Measurements from ENCODE around the gene FAM9C. TPM values are rescaled to one million over a fixed set of nuclear protein-coding genes. Genes with fewer than 3 reads are reported as not detected.
"Not testable (repeated sequence)": the region's sequence is repeated elsewhere in the genome, so short reads cannot be mapped to it uniquely, and the experiment has no call there.

The FAM9C gene
- total and polyA plus RNA-seq, 2 donors (not counting 3 experiments of a cell fraction or from before 2014, with no cell fraction given): not detected

DNA sequence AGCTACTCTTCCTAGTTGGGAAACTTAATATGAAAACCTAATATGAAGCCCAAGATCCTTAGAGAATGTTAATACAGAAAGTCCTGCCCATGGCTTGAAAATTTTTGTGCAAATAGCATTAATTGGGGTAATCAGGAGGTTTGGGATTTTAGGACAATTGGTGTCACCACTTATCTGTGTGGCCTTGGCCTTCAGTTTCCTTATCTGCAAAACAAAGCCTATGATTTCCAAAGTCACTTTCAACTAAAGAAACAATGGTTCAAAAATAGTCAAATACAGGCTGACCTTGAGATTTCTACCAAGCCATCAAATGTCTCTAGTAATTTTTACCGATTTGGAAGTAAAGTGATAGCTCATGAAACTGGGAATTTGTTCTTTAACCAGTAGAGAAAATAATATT lies 40.2 kb upstream of the FAM9C start:
- Histone ChIP-seq H2AFZ (ENCODE audit: low read depth, low read length) (no peak overlapping the region), H3K27me3 (ENCODE audit: control insufficient read depth in 2 of 2, insufficient read depth in 2 of 2, low read length in 2 of 2) (no peaks in the 10 kb centered on the region), H3K4me1 (ENCODE audit: control insufficient read depth, extremely low read depth, insufficient read depth, low read length) (peaks cover 7% of the 10 kb centered on the region), H3K36me3 (ENCODE audit: control insufficient read depth in 2 of 2, extremely low read depth in 1 of 2, insufficient read depth in 2 of 2, low read length in 2 of 2) (no peaks in the 10 kb centered on the region), H3K79me2 (ENCODE audit: control insufficient read depth, insufficient read depth, low read length) (no peaks in the 10 kb centered on the region), H3K9ac (replicated peaks; ENCODE audit: extremely low read depth, insufficient read depth, low read length) (no peak overlapping the region), H3K27ac (ENCODE audit: insufficient read depth, low read depth, low read length) (no peak overlapping the region), H4K20me1 (replicated peaks; ENCODE audit: control insufficient read depth, extremely low read depth, insufficient read depth, low read length) (no peaks in the 10 kb centered on the region), H3K9me1 (replicated peaks; ENCODE audit: control insufficient read depth, extremely low read depth, insufficient read depth, low read length) (no peaks in the 10 kb centered on the region), H3K4me2 (ENCODE audit: insufficient read depth, low read length) (no peak overlapping the region), H3K9me3 (replicated peaks; ENCODE audit: control insufficient read depth, insufficient read depth, low read length) (no peaks in the 10 kb centered on the region), H3K4me3 (replicated peaks in 1 of 3; ENCODE audit: insufficient read depth in 1 of 3, low read depth in 1 of 3, low read length in 3 of 3) (no peak overlapping the region)
- intact Hi-C loops (cut with micrococcal nuclease) (no loop called here), dilution Hi-C loops (cut with MboI; ENCODE audit: extremely low pct_ligation_motif_present, low sequenced_read_pairs) (no loop called here)
- TF ChIP-seq POLR2AphosphoS5 (IDR thresholded peaks at IDR 0.05; ENCODE audit: insufficient read depth, low read depth, low read length): no peak
- TF ChIP-seq POLR2A (IDR thresholded peaks at IDR 0.05; ENCODE audit: low read depth, low read length): no peak
- TF ChIP-seq MAX (IDR thresholded peaks at IDR 0.05; ENCODE audit: insufficient read depth, insufficient read length): no peak
- TF ChIP-seq FOS (IDR thresholded peaks at IDR 0.05; ENCODE audit: borderline replicate concordance, insufficient read depth, low read length): no peak
- TF ChIP-seq CTCF (IDR thresholded peaks at IDR 0.05; ENCODE audit: extremely low read depth in 1 of 2, insufficient read depth in 1 of 2, low read depth in 1 of 2, low read length in 2 of 2): no peak
- TF ChIP-seq JUN (IDR thresholded peaks at IDR 0.05; ENCODE audit: borderline replicate concordance, insufficient read depth, insufficient read length, low read depth): no peak
- TF ChIP-seq MYC (IDR thresholded peaks at IDR 0.05; ENCODE audit: low read depth, low read length): no peak
- TF ChIP-seq GATA2 (IDR thresholded peaks at IDR 0.05; ENCODE audit: insufficient read depth, insufficient read length, low read depth, low read length): no peak
- TF ChIP-seq EZH2 (IDR thresholded peaks at IDR 0.05; ENCODE audit: borderline replicate concordance, low read depth, low read length, severe bottlenecking): no peak
- DNase-seq (ENCODE audit: low read depth, low spot score): peak; percentile 32
- CTCF ChIA-PET: no interaction called here
- no TSS peak for BruUV-seq (replicated peaks)
- FAIRE-seq: no peak
- POLR2A ChIA-PET: no interaction called here

DNA sequence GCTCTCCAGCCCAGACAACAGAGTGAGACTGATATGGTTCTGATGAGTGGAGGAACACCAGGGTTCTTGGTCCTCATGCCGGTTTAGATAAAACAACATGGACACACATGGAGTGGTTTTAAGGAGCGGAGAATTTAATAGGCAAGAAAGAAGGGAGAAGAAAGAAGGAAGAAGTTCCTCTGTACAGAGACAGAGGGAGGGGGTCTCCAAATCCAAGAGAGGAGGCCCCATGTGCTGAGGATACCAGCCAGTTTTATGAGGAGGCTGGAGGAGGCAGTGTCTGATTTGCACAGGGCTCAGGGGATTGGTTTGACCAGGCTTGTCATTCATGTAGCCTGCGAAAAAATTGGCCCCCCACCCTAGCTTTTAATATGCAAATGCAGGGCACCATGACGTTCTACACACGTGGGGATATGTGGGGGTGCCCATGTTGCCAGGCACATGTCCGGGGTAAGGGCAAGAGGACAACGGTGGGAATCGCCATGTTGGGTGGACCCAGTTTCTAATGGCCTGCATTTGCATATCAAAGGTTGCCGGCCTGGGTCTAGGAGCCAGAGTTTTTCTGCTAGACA lies 39.4 kb upstream of the FAM9C start:
- dilution Hi-C loops (cut with MboI; ENCODE audit: extremely low pct_ligation_motif_present, low sequenced_read_pairs); H3K4me2 ChIP-seq (ENCODE audit: insufficient read depth, low read length); H2AFZ ChIP-seq (ENCODE audit: low read depth, low read length); intact Hi-C loops (cut with micrococcal nuclease); BruUV-seq (replicated peaks); H3K36me3 ChIP-seq (ENCODE audit: control insufficient read depth in 2 of 2, extremely low read depth in 1 of 2, insufficient read depth in 2 of 2, low read length in 2 of 2); H3K27me3 ChIP-seq (ENCODE audit: control insufficient read depth in 2 of 2, insufficient read depth in 2 of 2, low read length in 2 of 2); H3K79me2 ChIP-seq (ENCODE audit: control insufficient read depth, insufficient read depth, low read length); POLR2A ChIA-PET; DNase-seq (ENCODE audit: low read depth, low spot score); H3K27ac ChIP-seq (ENCODE audit: insufficient read depth, low read depth, low read length); H4K20me1 ChIP-seq (replicated peaks; ENCODE audit: control insufficient read depth, extremely low read depth, insufficient read depth, low read length); H3K9me1 ChIP-seq (replicated peaks; ENCODE audit: control insufficient read depth, extremely low read depth, insufficient read depth, low read length); H3K9ac ChIP-seq (replicated peaks; ENCODE audit: extremely low read depth, insufficient read depth, low read length); H3K9me3 ChIP-seq (replicated peaks; ENCODE audit: control insufficient read depth, insufficient read depth, low read length); H3K4me3 ChIP-seq (replicated peaks in 1 of 3; ENCODE audit: insufficient read depth in 1 of 3, low read depth in 1 of 3, low read length in 3 of 3); FAIRE-seq: not testable (repeated sequence)
- CTCF ChIA-PET: interaction anchor here (1.4 kb wide), 1 partner anchor 10 kb away, joined by 4 read pairs; no protein-coding TSS in a partner anchor
- H3K4me1 ChIP-seq (ENCODE audit: control insufficient read depth, extremely low read depth, insufficient read depth, low read length): peaks cover 11% of the 10 kb centered on the region

All from endothelial cell of umbilical vein (primary cell).